Breast epithelium (tissue), 3 donors: ENCODE data around the gene GORASP1.

Source experiments
- POLR2A ChIP-seq: fragments of 450-650 bp; IDR thresholded peaks from one replicate; pipeline ENCODE4 v1.6.1; 2016; ENCODE audit warnings: antibody characterized with exemption, mild to moderate bottlenecking, moderate library complexity
- TF ChIP-seq, protein P1 (sequence below), 3 donors: fragments of 450-650 bp; IDR thresholded peaks; one replicate each; pipeline ENCODE4 v1.5.1; 2016 to 2017; ENCODE audit warnings: antibody characterized with exemption in 3 of 3, mild to moderate bottlenecking in 3 of 3, moderate library complexity in 3 of 3

DNA sequence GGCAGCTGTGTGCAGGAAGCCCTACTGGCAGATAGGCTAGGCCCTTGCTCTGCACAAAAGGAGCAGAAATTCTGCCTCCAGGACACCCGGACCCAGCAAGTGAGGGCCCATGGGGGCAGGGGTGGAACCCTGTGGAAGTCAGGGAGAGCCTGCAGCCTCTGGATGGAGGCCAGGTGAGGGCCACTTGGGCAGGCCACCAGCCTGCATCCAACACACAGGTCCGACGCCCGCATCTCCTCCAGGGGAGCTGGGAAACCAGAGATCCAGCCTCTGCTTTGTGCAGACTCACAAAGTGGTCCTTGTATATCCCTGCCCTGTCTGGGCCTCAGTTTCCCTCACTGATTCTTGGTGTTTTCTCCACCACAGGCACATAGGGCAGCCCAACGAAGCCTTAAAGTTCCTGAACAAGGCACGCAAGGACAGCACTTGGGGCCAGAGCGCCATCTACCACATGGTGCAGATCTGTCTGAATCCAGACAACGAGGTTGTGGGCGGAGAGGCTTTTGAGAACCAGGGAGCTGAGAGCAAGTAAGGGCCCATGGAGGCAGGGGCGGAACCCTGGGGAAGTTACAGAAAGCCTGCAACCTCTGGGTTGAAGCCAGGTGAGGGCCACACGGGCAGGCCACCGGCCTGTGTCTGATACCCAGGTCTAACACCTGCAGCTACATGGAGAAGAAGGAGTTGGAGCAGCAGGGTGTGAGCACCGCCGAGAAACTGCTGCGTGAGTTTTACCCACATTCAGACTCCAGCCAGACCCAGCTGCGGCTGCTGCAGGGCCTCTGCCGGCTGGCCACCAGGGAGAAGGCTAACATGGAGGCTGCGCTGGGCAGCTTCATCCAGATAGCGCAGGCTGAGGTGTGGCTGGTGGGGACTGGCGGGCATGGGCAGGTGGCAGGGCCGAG, 29.4 kb upstream of the GORASP1 start:
- TF ChIP-seq, protein P1, sequence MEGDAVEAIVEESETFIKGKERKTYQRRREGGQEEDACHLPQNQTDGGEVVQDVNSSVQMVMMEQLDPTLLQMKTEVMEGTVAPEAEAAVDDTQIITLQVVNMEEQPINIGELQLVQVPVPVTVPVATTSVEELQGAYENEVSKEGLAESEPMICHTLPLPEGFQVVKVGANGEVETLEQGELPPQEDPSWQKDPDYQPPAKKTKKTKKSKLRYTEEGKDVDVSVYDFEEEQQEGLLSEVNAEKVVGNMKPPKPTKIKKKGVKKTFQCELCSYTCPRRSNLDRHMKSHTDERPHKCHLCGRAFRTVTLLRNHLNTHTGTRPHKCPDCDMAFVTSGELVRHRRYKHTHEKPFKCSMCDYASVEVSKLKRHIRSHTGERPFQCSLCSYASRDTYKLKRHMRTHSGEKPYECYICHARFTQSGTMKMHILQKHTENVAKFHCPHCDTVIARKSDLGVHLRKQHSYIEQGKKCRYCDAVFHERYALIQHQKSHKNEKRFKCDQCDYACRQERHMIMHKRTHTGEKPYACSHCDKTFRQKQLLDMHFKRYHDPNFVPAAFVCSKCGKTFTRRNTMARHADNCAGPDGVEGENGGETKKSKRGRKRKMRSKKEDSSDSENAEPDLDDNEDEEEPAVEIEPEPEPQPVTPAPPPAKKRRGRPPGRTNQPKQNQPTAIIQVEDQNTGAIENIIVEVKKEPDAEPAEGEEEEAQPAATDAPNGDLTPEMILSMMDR (IDR thresholded peaks at IDR 0.05): no peak
- no peak for TF ChIP-seq POLR2A
